Hepatocyte (in vitro differentiated cells): ENCODE data around the gene TAF4.

ENCODE experiments used
- CTCF ChIP-seq: fragments of 200-600 bp; sonication (generic); IDR thresholded peaks from 2 replicates; pipeline ENCODE4 v1.5.1; 2016; ENCODE audit warnings: antibody characterized with exemption, mild to moderate bottlenecking; ENCODE audit not compliant: poor library complexity
- EZH2phosphoT487 ChIP-seq: fragments of 200-600 bp; sonication (generic); IDR thresholded peaks from one replicate; pipeline ENCODE4 v1.6.1; 2018; ENCODE audit warnings: antibody characterized with exemption, mild to moderate bottlenecking, low read depth, moderate library complexity; ENCODE audit not compliant: unreplicated experiment, severe bottlenecking

- no peak for TF ChIP-seq CTCF
- TF ChIP-seq EZH2phosphoT487: no peak
Observed at GRCh38 chr20:61973515-61974356, 91.9 kb downstream of the TAF4 start.
